Measurements from ENCODE around the gene CCNF.

CCNF gene

DNA sequence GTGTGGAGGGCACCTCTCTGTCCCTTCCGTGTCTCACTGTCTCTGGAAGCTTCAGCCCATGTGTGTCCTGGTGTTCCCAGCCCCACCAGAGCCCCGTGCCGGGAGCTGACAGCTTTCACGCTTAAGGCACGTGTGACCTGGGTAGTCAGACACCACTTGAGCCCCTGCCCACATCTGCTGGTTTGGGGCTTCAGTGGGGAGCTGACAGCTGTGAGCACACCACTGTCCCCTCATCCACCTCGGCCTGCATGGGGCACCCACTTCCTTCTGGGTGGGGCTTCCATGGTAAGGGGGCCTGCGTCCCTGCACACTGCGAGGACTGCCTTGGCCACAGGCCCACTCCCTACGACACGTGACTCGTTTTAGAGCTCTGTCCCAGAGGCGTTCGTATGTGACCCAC, 28.0 kb downstream of the CCNF start:
- no peak for DNase-seq (ENCODE audit: low read depth, low spot score)

DNA sequence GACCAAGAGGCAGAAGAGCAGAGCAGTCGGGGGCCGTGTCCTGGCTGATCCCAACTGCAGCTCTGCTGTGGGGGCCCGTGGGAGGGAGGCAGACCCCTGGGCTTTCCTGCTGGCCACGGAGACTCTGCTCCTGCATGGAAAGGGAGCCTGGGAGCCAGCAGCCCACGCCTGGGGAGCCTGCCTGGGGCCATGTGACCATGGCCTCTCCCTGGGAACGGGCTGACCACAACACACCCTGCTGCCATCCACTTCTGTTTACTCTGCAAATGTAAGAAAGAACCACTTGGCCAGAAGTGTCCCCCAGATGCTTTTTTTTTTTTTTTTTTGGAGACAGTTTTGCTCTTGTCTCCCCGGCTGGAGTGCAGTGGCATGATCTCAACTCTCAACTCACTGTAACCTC, 28.7 kb downstream of the CCNF start:
- no peak for DNase-seq (ENCODE audit: low read depth, low spot score)

DNA sequence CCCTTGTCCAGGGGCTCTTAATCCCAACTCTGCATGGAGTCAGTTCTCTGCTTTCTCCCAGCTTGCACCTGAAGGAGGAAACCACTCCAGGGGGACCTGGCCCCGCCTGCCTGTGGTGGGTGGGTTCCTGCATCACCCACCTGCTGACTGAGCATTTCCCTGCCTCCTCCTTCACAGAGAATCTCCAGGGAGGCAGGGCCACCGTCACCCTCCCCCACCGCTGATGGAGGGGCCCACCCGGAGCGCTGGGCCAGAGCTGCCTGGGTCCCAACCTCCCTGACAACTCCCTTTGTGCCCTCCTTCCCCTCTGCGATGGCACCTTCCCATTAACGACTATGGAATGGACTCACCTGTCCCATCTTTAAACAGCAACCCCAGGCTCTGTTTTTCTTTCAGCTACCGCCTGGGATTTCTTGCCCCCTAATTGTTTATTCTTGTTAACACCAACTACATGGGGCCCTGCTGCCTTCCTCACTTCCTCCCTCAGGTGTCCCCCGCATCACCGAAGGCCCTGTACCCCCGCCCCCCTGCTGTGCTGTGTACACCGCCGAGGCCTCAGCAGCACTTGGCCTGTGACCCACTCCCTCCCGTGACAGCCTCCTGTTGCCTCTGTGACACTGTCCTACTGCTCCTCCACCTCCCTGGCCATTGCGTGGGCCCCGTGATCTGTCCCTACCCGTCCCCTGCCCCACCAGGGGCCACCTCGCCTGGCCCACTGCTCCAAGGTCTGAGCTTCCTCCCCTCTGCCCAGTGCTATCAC, 29.8 kb downstream of the CCNF start:
- DNase-seq (ENCODE audit: low read depth, low spot score): no peak

- DNase-seq (ENCODE audit: low read depth, low spot score): peak; percentile 91
Measured at GRCh38 chr16:2459647-2460390, 30.6 kb downstream of the CCNF start, which contains the start of gene TEDC2. Gene TEDC2, plus strand, starts transcription at chr16:2460109. Its CDS starts 36 bp downstream, at chr16:2460145.

- no peak for DNase-seq (ENCODE audit: low read depth, low spot score)
Measured at GRCh38 chr16:2460391-2460713, 31.1 kb downstream of the CCNF start.

DNA sequence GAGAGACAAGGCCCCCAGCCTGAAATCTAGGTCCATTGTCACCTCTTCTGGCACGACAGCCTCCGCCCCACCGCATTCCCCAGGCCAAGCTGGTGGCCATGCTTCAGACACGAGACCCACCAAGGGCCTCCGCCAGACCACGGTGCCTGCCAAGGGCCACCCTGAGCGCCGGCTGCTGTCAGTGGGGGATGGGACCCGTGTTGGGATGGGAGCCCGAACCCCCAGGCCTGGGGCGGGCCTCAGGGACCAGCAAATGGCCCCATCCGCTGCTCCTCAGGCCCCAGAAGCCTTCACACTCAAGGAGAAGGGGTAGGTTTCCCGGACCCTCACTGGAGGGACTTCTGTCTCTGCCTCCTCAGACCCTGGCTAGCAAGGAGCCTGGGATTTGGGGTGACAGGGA, 31.7 kb downstream of the CCNF start:
- DNase-seq (ENCODE audit: low read depth, low spot score): no peak

DNA sequence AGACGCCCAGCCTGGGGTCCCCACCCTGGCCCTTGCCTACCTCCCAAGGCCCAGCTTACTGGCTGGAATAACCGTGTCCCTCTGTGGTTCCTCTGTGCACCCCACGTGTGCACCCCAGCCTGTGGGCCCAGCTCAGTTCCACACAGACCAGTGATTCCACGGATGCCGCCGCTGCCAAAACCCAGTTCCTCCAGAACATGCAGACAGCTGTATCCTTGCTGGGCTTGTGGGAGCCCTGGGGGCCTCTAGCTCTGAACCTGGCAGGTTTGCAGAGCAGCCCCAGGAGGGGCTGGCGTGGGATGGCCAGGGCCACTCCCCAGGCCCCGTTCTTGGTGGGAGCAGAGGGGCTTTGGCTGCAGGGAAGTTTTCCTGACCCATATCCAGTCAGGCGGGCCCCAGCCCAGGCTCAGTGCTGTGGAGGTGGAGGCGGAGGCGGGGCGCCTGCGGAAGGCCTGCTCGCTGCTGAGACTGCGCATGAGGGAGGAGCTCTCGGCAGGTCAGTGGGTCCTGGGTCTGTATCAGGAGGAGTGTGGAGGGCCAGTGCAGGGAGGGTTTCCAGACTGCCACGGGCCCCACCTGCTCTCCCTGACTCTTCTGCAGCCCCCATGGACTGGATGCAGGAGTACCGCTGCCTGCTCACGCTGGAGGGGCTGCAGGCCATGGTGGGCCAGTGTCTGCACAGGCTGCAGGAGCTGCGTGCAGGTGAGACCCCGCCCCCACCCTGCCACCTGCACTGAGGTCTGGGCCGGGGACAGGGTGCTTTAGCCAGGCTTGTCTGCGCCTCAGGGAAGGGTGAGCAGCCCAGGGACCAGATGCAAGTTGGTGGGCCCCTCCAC, 33.0 kb downstream of the CCNF start:
- DNase-seq (ENCODE audit: low read depth, low spot score): no peak

DNA sequence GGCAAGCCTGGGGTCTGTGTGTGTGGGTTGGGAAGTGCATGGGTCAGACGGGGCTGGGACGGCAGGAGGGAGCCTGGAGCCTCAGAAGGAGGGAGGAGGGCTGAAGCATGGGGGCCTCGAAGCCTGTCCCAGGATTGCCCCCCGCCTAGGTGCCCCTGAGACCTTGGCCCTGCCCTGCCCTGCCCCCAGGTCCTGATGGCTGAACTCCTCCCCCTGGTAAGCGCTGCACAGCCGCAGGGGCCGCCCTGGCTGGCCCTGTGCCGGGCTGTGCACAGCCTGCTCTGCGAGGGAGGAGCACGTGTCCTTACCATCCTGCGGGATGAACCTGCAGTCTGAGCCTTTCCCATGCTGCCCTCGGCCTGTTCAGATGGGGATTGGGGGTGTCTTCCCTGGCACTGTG, 35.1 kb downstream of the CCNF start:
- DNase-seq (ENCODE audit: low read depth, low spot score): no peak

DNA sequence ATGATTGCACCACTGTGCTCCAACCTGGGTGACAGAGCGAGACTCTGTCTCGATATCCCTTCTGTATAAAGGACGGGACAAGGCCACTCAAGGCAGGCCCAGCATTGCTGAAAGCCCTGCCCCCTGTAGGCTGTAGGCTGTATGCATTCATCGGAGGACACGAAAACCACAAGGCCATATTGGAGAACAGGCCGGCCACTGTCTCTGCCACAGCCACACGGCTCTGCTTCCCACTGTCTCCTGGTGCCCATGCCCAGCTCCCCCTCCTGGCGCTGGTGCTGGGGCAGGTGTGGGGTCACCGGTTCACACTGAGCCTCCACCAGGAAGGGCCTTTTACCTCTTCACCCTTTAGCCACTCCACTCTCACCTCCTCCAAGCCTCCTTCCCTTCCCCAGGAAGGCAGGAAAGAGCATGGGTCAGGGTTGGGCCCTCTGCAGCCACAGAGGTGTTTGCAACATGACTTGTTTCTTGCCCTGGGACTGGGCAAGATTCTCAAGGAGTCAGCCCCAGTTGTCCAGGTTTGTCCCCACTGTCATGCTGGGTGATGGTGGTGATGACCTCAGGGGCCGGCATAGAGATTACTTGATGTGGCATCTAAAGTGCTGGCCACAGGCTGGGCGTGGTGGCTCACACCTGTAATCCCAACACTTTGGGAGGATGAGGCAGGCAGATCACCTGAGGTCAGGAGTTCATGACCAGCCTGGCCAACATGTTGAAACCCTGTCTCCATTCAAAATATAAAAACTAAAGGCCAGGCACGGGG, 36.6 kb downstream of the CCNF start:
- no peak for DNase-seq (ENCODE audit: low read depth, low spot score)

DNA sequence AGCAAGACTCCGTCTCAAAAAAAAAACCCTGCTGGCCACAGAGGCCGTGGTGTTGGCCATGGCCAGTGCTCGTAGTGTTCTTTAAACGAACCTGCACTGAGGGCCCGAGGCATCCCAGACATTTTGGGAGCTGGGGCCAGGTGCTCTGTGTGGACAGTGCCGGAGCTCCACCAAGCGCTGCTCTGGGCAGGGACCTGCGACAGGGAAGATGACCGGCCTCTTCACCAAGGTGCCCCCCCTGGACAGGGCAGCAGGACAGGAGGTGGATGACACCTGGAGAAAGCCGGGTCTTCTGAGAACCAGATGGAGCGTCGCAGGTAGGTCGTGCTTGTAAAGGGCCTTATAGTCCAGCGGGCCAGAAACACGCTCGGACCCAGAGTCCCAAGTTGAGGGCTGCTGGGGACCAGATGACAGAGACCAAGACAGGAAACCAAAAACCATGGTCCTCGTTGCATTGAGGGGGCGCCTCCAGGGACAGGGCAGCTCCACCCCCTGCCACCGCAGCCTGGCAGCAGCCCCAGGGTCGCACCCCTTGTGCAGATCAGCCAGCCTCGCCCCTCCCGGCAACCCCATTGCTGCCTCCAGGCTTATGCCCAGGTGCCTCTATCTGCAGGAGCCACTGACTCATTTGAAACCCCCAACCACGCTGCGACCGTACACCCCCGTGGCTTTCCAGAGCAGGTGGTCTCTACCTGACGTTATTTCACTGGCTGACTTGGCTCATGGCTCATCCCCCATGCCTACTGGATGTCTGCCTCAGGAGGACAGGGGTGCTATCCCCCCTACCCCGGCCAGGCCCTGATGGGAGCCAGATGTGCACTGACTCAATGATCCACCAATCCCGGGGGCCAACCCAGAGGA, 37.6 kb downstream of the CCNF start:
- no peak for DNase-seq (ENCODE audit: low read depth, low spot score)

- no peak for DNase-seq (ENCODE audit: low read depth, low spot score)
Measured at GRCh38 chr16:2467528-2468232, 38.4 kb downstream of the CCNF start.

DNA sequence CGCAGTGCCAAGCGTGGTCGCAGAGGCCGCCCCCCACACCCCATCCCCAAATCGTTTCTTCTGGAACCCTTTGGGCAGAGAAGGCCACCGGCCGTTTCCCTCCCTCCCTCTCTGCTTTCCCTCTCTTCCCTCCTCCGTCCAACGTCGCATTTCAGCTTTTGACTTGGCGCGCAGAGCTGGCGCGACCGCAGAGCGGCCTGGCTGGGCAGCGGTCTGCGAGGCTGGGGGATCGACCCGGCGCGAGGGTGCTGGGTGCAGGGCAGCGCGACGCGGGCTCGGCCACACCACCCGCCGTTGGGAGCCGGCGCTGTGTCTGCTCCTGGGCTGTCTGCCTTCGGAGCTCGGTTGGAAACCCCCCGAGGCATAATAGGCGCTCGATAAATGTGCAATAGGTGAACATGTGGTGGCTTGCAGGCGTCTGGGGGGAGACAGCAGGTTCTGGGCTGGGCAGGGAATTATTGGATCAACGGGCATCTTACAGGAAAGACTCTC, 39.0 kb downstream of the CCNF start:
- no peak for DNase-seq (ENCODE audit: low read depth, low spot score)

DNA sequence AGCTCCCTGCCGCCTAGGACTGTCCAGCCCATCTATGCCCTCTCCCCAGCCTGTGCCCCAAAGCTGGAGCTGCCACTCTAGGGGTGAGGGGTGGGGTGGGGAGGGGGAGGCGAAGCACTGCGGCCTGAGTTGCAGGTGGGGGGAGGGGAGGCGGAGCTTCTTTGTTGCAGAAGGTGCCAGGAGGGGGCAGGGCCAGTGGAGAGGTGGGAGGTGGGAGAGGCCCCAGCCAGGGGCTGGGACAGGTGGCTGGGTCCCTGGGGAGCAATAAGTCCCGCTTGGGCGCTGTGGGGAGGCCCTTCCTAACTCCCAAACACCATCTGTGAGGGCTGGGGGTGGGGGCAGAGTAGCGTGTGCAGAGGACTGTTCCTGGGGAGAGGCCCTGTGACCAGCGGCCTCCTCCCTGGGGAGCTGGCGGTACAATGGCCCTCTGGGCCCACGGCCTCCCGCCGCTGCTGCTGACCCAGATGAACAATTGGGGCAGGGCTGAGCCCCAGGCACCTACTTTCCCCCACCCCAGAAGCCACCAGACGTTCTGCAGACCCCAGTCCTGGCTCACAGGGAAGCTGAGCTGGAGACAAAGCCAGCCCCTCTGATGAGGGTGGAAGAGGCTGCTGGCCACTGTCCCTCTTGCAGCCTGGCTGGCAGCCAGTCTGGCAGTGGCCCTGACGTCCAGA, 39.6 kb downstream of the CCNF start:
- DNase-seq (ENCODE audit: low read depth, low spot score): no peak

GRCh38 chr16:2469399-2470233, 40.4 kb downstream of the CCNF start:
- no peak for DNase-seq (ENCODE audit: low read depth, low spot score)

GRCh38 chr16:2470234-2470601, 41.0 kb downstream of the CCNF start:
- no peak for DNase-seq (ENCODE audit: low read depth, low spot score)

DNA sequence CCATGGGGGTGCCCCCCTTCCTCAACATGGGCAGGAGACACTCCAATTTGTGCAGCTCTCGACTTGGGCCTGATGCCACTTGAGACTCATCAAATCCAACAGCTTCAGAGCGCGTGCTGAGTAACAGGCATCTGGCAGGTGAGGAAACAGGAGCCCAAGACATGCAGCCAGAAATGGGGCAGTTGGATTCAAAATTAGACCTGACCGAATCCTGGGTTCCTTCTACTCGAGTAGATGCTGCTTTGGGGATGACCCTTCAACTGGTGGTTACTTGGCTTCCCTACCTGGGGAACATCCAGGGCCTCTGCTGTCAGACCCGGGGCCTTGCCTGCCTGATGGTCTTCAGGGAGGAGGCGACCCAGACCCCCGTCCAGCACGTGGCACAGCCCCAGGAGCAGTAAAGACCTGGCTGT, 41.4 kb downstream of the CCNF start:
- no peak for DNase-seq (ENCODE audit: low read depth, low spot score)

- no peak for DNase-seq (ENCODE audit: low read depth, low spot score)
Measured at GRCh38 chr16:2471016-2471652, 41.9 kb downstream of the CCNF start, which contains the start of gene NTN3. Gene NTN3, plus strand, starts transcription at chr16:2471297. Its CDS starts 405 bp downstream, at chr16:2471702.
